ENCODE data around the gene SARM1.

Gene SARM1

DNA sequence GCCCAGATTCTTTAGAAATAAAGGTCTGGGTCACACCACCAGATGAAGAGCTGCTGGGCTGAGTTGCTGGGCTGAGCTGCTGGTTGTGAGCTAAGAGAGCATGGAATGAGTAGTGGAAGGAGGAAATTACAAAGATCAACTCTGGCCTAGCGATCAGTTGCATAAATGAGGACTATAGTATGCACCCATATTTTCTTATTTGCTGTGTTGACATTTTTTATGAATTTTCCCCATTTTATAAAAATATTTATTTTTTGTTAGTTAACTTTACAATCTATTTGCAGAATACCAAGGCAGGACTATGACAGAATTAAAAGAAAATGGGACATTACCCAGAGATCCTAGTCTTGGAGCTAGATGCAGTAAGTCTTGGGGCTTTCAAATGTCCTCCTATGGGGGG is 78.4 kb downstream of the SARM1 start:
- no peak overlapping the region for H3K4me2 ChIP-seq
- no peak overlapping the region for H3K9ac ChIP-seq
- TF ChIP-seq, protein P1, sequence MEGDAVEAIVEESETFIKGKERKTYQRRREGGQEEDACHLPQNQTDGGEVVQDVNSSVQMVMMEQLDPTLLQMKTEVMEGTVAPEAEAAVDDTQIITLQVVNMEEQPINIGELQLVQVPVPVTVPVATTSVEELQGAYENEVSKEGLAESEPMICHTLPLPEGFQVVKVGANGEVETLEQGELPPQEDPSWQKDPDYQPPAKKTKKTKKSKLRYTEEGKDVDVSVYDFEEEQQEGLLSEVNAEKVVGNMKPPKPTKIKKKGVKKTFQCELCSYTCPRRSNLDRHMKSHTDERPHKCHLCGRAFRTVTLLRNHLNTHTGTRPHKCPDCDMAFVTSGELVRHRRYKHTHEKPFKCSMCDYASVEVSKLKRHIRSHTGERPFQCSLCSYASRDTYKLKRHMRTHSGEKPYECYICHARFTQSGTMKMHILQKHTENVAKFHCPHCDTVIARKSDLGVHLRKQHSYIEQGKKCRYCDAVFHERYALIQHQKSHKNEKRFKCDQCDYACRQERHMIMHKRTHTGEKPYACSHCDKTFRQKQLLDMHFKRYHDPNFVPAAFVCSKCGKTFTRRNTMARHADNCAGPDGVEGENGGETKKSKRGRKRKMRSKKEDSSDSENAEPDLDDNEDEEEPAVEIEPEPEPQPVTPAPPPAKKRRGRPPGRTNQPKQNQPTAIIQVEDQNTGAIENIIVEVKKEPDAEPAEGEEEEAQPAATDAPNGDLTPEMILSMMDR (conservative IDR thresholded peaks at IDR 0.05; ENCODE audit: low read depth, low read length): no peak

More for the DNA sequence above, 78.4 kb downstream of the SARM1 start:
- Histone ChIP-seq H4K20me1 (ENCODE audit: insufficient read depth) (no peaks in the 10 kb centered on the region), H2AFZ (ENCODE audit: low read depth) (no peak overlapping the region), H3K27me3 (ENCODE audit: insufficient read depth, low read depth) (no peaks in the 10 kb centered on the region), H3K4me1 (ENCODE audit: low read depth, poor library complexity, severe bottlenecking) (no peaks in the 10 kb centered on the region), H3K4me3 (IDR thresholded peaks at IDR 0.05; ENCODE audit: insufficient read depth, low read depth, low read length) (no peak overlapping the region), H3K36me3 (ENCODE audit: insufficient read depth) (no peaks in the 10 kb centered on the region), H3K27ac (no peak overlapping the region), H3K79me2 (ENCODE audit: insufficient read depth, low read depth) (no peaks in the 10 kb centered on the region)
